ENCODE data around the gene PDE4A.

- TF ChIP-seq CTCF (IDR thresholded peaks at IDR 0.05) (no peak), POLR2A (IDR thresholded peaks at IDR 0.05) (no peak)
Measured at GRCh38 chr19:10432736-10433130, 12.4 kb downstream of the PDE4A start.
